CD4-positive, alpha-beta T cell treated with Interleukin-2 at 100 ng/mL for 4 hours (primary cell): ENCODE data around the gene SAMD4A.
"Not testable (repeated sequence)": the region's sequence is repeated elsewhere in the genome, so short reads cannot be mapped to it uniquely, and the experiment has no call there.

ENCODE experiments used
- DNase-seq: peaks from one replicate; pipeline ENCODE4 v3.0.0-alpha.2; 2020; ENCODE audit warnings: low spot score

The SAMD4A gene

GRCh38 chr14:54735424-54735823, 168.5 kb downstream of the SAMD4A start:
- DNase-seq: no peak

DNA sequence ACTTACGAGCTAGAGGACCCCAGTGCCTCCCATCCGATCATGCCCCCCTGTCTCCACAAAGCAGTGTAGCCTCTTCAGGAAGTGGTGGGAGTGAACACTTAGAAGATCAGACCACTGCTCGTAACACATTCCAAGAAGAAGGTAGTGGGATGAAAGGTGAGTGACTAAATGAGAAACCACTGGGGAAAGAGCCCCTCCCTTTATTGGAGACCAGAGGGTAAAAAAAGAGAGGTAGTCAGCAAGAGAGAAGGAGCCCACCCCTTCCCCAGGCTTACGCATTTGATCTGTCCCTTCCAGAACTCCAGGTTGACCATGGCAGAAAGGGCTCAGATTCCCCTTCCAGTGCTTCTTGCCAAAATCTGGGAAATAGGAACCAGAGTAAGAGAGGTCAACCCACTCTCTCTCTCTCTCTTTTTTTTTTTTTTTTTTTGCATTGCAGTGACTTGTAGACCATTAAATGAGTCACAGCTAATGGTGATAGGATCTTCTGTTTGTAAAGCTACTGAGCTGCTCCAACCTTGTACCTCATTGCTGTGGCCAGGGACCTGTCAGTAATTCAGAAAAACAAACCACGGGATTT, 170.3 kb downstream of the SAMD4A start:
- DNase-seq: peak; percentile 5

DNA sequence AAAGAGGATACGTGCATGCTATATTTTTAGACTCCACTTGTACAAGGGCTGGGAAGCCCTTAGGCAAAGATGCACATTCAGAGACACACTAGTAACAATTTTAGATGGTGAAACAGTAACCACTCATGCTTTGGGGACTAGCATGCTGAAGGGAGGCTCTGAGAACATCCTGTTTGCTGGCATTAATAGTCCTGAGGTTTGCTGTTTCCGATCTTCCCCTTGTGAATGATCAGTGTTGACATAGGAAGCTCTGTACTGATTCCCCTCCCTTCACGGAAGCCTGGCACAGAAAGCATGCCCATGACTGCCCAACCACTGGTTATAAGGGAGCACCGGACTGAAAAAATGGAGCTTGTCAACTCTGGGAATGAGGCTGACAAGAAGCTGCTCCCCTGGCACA, 171.1 kb downstream of the SAMD4A start:
- no peak for DNase-seq

DNA sequence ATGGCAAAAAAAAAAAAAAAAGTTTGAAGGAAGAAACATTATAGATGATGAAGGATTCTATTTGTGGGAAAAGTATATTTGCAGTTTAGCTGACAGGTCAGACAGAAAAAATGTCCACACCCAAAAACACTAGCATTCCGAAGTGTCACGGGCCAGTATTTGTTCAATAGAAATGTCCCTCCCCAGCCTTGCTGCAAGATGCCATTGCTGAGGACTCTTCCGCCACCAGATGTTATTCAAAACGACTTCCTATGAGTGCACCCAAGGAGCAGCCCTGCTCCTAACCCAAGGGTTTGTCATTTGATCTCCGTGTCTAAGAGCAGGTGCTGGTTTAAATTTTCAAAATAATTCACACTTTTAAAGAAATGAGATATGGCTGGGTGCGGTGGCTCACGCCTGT, 172.6 kb downstream of the SAMD4A start:
- DNase-seq: no peak

DNA sequence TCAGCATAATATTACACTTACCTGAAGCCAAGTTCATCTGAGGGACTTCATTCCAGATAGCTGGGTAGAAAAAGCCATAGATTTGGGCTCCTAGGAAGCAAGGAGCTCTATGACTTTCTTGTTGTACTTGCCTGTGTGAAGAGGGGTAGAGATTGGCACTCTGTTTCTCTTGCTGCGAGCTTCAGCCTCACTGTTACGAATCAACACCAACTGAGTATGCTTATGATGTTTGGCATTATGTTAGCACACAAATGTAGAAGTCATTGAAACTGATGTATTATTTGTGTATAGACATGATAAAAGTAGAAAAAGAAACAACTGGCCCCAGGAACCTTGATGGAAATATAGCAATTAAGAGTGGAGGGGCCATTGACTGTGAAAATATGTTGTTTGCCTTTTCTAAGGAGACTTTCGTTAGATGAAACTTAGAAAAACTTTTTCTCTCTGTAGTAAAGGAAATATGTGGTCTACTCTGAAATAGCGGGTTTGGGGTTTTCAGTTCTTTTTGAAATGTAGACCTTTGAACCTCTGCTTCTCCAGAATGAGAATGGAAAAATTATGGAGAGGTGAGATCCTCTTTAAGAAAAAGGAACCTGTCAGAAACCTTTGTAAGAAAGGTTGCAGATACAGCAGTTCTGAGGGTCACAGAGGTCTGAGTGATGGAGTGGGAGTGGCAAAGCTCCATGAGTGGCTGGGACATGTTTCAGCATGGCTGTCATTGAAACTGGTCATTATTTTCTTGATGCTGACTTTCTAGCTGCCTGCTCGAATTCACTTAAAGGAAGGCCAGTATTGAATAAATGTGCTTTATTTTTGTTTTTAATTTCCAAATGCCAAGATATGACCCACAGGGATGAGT, 175.8 kb downstream of the SAMD4A start:
- DNase-seq: no peak

GRCh38 chr14:54743382-54743781, 176.5 kb downstream of the SAMD4A start:
- DNase-seq: no peak

- no peak for DNase-seq
Measured at GRCh38 chr14:54746019-54746418, 179.1 kb downstream of the SAMD4A start.

DNA sequence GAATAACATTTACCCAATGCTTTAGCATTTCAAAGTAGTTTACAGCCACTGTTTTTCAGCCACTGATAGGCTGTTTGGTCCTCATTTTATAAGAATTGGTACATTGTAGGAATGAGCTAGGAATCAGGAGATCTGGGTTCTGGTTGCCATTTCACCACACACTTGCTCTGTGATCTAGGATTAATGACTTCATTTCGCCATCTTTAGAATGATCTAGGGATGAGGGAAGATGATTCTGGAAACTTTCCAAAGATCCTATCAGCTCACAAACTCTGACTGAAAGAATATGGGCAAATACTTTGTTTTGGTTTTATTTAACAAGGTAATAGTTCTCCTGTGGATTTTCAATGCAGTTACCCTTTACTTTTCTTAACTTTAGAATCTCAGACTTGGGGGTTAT, 180.7 kb downstream of the SAMD4A start:
- DNase-seq: no peak

DNA sequence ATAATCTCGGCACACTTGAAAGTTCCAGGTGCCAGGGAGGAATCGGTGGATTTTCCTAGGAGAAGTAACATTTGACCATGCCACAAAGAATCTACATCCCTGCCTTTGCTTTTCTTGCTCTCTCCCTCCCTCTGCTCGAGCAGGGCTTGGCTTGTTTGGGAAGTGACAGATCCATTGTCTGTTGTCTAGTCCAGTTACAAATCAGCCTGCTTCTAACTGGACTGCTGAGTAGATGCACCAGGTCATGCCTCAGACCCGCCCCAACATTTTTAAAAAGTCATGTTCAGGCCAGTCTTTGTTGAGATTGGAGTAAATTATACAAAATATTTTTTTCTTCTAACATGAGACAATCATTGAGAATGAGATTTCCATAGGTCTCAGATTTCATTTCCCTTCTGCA, 182.3 kb downstream of the SAMD4A start:
- no peak for DNase-seq

- DNase-seq: no peak
Measured at GRCh38 chr14:54749727-54750126, 182.8 kb downstream of the SAMD4A start.

- DNase-seq: not testable (repeated sequence)
Measured at GRCh38 chr14:54752611-54753010, 185.7 kb downstream of the SAMD4A start.

GRCh38 chr14:54753396-54753795, 186.5 kb downstream of the SAMD4A start:
- DNase-seq: not testable (repeated sequence)

DNA sequence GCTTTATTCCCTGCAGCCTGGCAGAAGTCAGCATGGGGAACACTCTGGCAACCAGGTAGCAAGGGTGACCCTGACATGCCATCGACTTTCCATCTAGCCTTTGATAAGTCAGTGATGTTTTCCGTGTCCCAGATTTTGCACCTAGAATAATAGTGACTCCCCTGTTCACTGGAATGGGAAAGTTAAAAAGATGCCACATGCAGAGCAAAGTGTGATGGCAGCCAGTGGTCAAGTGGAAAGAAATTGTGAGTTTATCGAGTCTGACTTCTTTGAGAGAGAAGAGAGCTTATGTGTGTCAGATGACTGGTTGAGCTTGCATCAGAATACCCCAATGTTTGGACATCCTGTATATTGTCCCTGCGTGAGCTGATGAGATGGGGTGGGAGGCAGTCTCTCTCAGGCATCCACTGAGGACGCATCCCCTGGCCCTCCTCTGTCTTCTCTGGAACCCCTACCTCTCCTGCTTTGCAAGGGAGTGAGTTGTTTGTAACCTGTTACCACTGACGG, 187.2 kb downstream of the SAMD4A start:
- no peak for DNase-seq

GRCh38 chr14:54754623-54755386, 187.9 kb downstream of the SAMD4A start:
- DNase-seq: no peak

DNA sequence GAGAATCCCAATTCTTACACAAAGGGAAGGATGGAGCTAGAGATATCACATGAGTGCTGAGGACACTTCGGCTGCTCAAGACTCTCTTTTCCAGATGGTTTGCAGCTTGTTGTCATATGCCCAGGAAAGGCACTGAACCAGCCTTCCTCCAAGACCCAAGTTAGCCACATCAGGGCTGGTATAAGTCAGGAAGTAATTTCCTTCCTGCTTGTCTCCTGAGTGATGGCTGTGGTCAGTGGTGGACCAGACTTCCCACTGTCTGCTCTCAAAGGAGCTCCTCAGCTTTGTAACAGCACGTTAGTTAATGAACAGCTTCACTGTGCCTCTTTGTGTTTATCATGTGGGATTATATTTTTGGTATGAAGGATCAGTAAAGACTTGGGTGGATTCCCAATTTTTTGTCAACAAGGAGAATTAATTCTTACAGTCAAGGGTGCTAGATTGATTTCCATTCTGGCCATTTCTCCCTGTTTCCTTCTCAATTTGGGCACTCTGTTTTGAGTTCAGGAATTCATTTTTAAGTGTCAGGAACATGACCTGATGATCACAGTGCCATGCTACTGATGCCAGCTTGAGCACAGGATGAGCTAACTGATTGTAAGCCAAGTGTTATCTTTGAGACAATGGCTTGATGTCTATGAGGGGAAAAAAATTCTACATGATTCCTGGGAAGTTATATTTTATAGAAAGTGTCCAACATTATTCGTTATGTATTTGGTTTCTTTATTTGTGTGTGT, 189.9 kb downstream of the SAMD4A start:
- DNase-seq: no peak

DNA sequence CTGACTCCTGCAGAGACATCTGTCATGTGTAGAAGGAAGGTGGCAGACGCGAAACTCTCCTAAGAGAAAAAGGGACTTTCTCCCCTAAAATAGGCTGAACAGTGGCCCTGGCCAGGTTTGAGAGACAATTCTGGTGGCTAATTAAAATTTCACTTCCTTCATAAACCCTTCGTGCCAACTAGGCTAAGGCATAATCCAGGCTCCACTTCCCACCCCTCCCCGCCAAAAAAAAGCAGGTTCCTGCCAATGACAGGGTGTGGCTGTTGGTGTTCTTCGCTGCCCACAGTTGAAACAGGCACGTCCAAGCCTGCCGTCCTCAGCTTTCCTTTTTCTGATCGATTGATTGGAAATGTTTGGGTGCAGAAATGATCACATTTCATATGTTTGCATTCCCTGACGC, 191.1 kb downstream of the SAMD4A start:
- DNase-seq: no peak

DNA sequence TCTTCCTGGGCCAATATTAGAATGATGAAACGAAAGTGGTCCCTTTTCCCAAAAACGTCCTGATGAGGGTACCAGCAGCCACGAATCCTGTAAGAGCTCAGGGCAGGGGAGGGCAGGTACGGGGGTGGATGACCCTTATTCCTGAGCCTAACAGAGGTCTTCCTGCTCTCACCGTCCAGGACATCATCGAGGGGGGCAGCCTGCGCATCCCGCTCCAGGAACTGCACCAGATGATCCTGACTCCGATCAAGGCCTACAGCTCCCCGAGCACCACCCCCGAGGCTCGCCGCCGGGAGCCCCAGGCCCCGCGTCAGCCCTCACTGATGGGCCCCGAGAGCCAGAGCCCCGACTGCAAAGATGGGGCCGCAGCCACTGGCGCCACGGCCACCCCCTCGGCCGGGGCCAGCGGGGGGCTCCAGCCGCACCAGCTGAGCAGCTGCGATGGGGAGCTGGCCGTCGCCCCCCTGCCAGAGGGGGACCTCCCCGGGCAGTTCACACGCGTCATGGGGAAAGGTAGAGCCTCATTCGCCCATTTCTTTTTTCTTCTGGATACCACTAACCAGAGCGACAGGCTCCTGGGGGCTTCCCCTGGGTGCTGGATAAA, 193.2 kb downstream of the SAMD4A start:
- DNase-seq: no peak

- no peak for DNase-seq
Measured at GRCh38 chr14:54760866-54761575, 194.1 kb downstream of the SAMD4A start.

GRCh38 chr14:54761835-54762234, 194.9 kb downstream of the SAMD4A start:
- no peak for DNase-seq

DNA sequence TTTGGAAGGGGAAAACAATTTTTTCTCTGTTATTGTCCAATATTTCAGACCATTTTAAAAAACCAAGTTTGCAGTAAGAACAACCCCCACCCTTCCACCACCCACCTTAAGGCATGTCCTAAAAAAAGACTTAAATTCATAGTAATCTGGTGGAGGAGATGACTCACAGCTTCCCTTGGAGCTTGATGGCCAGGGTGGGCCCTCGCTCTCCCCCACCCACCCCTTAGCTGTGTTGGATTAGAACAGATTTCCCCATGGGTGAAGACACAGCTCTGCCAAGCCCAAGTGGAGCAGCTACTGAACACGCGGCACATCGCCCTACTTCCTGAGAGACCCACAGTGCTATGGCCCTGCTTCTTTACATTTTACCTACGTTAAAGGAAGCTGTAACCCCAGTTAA, 195.4 kb downstream of the SAMD4A start:
- DNase-seq: no peak

- DNase-seq: no peak
Measured at GRCh38 chr14:54763761-54764160, 196.8 kb downstream of the SAMD4A start.
